ENCODE data around the gene AADACL3.

- TF ChIP-seq CTCF (IDR thresholded peaks at IDR 0.05) = no peak
- TF ChIP-seq POLR2A (IDR thresholded peaks at IDR 0.05) = no peak
These were observed 37.1 kb upstream of the AADACL3 start for GRCh38 chr1:12678820-12679219.

Data from uterus (tissue), 2 donors.